Keratinocyte (primary cell): ENCODE data around the gene FNDC3A. TPM values are rescaled to one million over a fixed set of nuclear protein-coding genes. Genes with fewer than 3 reads are reported as not detected.

Experiments
- DNase-seq: peaks from one replicate; pipeline ENCODE4 v3.0.0-alpha.2; 2011; ENCODE audit warnings: low read depth, missing footprints, low spot score
- FAIRE-seq: peaks from 2 replicates; lab custom pipeline; 2011; peaks lifted over from hg19 to GRCh38; lab: Jason Lieb, UNC
- H2AFZ ChIP-seq: 2 replicates; pipeline ENCODE4 v1.6.0; 2012; ENCODE audit warnings: low read length, control low read depth, inconsistent platforms; ENCODE audit not compliant: control insufficient read depth
- H3K27ac ChIP-seq: 2 replicates; pipeline ENCODE4 v1.5.1; 2011; ENCODE audit warnings: low read length; ENCODE audit not compliant: control insufficient read depth, insufficient read depth
- H3K27me3 ChIP-seq: 3 replicates; pipeline ENCODE4 v1.6.0; 2011; ENCODE audit warnings: low read length; ENCODE audit not compliant: control insufficient read depth, insufficient read depth; ENCODE audit errors: extremely low read depth
- H3K36me3 ChIP-seq, 2 experiments: 2 replicates in 1 of 2; 3 replicates in 1 of 2; pipeline ENCODE4 v1.5.1; 2011; ENCODE audit warnings: low read length in 2 of 2, mild to moderate bottlenecking in 1 of 2; ENCODE audit not compliant: control insufficient read depth in 2 of 2, insufficient read depth in 2 of 2; ENCODE audit errors: extremely low read depth in 1 of 2
- H3K4me1 ChIP-seq: 3 replicates; pipeline ENCODE4 v1.5.1; 2011; ENCODE audit warnings: low read length; ENCODE audit not compliant: control insufficient read depth, insufficient read depth; ENCODE audit errors: extremely low read depth
- H3K4me2 ChIP-seq: 3 replicates; pipeline ENCODE4 v1.6.0; 2011; ENCODE audit warnings: low read depth, low read length; ENCODE audit not compliant: control insufficient read depth, insufficient read depth; ENCODE audit errors: extremely low read depth
- H3K4me3 ChIP-seq, 3 experiments: fragments of 200-600 bp in 1 of 3; sonication (generic) in 1 of 3; 2 replicates in 2 of 3; 3 replicates in 1 of 3; pipeline ENCODE4 v1.5.1; 2011 to 2016; ENCODE audit warnings: low read length in 3 of 3, mild to moderate bottlenecking in 3 of 3, control low read depth in 2 of 3, inconsistent platforms in 1 of 3, low read depth in 1 of 3, mixed read lengths in 1 of 3, mixed run types in 1 of 3, moderate library complexity in 1 of 3; ENCODE audit not compliant: control insufficient read depth in 2 of 3, insufficient read depth in 2 of 3; ENCODE audit errors: extremely low read depth in 1 of 3
- H3K79me2 ChIP-seq: 2 replicates; pipeline ENCODE4 v1.6.0; 2012; ENCODE audit warnings: low read length; ENCODE audit not compliant: control insufficient read depth, insufficient read depth
- H3K9ac ChIP-seq: 3 replicates; pipeline ENCODE4 v1.6.0; 2011; ENCODE audit warnings: low read length; ENCODE audit not compliant: control insufficient read depth, insufficient read depth; ENCODE audit errors: extremely low read depth
- H3K9me1 ChIP-seq: 3 replicates; pipeline ENCODE4 v1.6.0; 2011; ENCODE audit warnings: low read length; ENCODE audit not compliant: control insufficient read depth, insufficient read depth; ENCODE audit errors: extremely low read depth
- H3K9me3 ChIP-seq: 2 replicates; pipeline ENCODE4 v1.5.1; 2012; ENCODE audit warnings: low read depth, low read length; ENCODE audit not compliant: control insufficient read depth
- H4K20me1 ChIP-seq: 3 replicates; pipeline ENCODE4 v1.6.0; 2011; ENCODE audit warnings: low read length; ENCODE audit not compliant: control insufficient read depth, insufficient read depth; ENCODE audit errors: extremely low read depth
- EZH2 ChIP-seq: IDR thresholded peaks from one replicate; pipeline ENCODE4 v1.6.1; 2012; ENCODE audit warnings: inconsistent platforms, mild to moderate bottlenecking, low read length, moderate library complexity
- dilution Hi-C: fragments of 300-500 bp; cut with MboI; formaldehyde crosslinking; loops from one replicate; pipeline ENCODE4 v1.7.0; 2020; ENCODE audit warnings: low sequenced_read_pairs; ENCODE audit not compliant: extremely low pct_ligation_motif_present
- polyA plus RNA-seq, 5 experiments: library from polyadenylated mRNA; depleted of rRNA in 3 of 5; stranded (reverse) in 3 of 5; stranded (forward) in 1 of 5; unstranded in 1 of 5; fragments of >200 nt; gene quantifications; 1 replicate in 1 of 5; 2 replicates in 3 of 5; 3 replicates in 1 of 5; pipeline versions ENCODE4 v1.2.1 to v1.2.3, GENCODE V29; 2011 to 2012; ENCODE audit warnings: missing spikeins in 2 of 5, low read depth in 1 of 5, low replicate concordance in 1 of 5
- TF ChIP-seq, protein P1 (sequence below), 3 experiments: IDR thresholded peaks in 1 of 3; conservative IDR thresholded peaks in 1 of 3; optimal IDR thresholded peaks in 1 of 3; 2 replicates in 2 of 3; 3 replicates in 1 of 3; pipeline versions ENCODE3 to v1.5.1; 2011; ENCODE audit warnings: low read length in 3 of 3, mild to moderate bottlenecking in 3 of 3, moderate library complexity in 2 of 3, control low read depth in 1 of 3, inconsistent platforms in 1 of 3; ENCODE audit not compliant: insufficient read depth in 2 of 3; ENCODE audit errors: extremely low read depth in 1 of 3

The FNDC3A gene
- polyA plus RNA-seq, 1 donor (not counting 4 experiments of a cell fraction or from before 2014, with no cell fraction given) = 28.4 TPM

DNA sequence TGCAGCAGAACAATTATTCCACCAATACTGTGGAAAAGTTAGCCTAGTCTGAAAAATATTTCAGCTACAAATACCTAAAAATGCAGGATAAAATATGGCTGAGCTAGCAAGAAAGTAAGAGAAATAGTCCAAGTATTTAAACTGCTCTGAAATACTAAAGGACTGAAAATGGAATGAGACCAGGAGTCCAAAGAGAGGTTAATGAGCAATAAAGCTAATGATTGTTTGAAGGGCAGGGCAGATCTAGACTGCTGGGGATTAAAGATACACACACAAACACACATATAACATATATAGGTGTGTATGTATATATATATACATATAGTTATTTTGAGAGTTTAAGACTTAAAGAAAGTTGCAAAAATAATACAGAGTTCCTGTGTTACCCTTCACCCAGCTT is 269.4 kb downstream of the FNDC3A start:
- dilution Hi-C loops = no loop called here
- Histone ChIP-seq H3K79me2 (peaks cover 7% of the 10 kb centered on the region), H3K9me1 (no peaks in the 10 kb centered on the region), H3K4me3 (no peak overlapping the region), H3K9ac (no peak overlapping the region), H3K9me3 (no peaks in the 10 kb centered on the region), H4K20me1 (no peaks in the 10 kb centered on the region), H3K4me1 (peaks cover 3% of the 10 kb centered on the region), H3K36me3 (no peaks in the 10 kb centered on the region), H3K27me3 (peaks cover 3% of the 10 kb centered on the region), H2AFZ (no peak overlapping the region), H3K27ac (no peak overlapping the region), H3K4me2 (no peak overlapping the region)
- DNase-seq = no peak
- no peak for FAIRE-seq
- TF ChIP-seq, protein P1, sequence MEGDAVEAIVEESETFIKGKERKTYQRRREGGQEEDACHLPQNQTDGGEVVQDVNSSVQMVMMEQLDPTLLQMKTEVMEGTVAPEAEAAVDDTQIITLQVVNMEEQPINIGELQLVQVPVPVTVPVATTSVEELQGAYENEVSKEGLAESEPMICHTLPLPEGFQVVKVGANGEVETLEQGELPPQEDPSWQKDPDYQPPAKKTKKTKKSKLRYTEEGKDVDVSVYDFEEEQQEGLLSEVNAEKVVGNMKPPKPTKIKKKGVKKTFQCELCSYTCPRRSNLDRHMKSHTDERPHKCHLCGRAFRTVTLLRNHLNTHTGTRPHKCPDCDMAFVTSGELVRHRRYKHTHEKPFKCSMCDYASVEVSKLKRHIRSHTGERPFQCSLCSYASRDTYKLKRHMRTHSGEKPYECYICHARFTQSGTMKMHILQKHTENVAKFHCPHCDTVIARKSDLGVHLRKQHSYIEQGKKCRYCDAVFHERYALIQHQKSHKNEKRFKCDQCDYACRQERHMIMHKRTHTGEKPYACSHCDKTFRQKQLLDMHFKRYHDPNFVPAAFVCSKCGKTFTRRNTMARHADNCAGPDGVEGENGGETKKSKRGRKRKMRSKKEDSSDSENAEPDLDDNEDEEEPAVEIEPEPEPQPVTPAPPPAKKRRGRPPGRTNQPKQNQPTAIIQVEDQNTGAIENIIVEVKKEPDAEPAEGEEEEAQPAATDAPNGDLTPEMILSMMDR (optimal IDR thresholded peaks at IDR 0.05 in 1 of 3, IDR thresholded peaks at IDR 0.05 in 1 of 3, conservative IDR thresholded peaks at IDR 0.05 in 1 of 3; ENCODE audit: extremely low read depth in 1 of 3, insufficient read depth in 2 of 3, low read length in 3 of 3) = no peak
- no peak for TF ChIP-seq EZH2

DNA sequence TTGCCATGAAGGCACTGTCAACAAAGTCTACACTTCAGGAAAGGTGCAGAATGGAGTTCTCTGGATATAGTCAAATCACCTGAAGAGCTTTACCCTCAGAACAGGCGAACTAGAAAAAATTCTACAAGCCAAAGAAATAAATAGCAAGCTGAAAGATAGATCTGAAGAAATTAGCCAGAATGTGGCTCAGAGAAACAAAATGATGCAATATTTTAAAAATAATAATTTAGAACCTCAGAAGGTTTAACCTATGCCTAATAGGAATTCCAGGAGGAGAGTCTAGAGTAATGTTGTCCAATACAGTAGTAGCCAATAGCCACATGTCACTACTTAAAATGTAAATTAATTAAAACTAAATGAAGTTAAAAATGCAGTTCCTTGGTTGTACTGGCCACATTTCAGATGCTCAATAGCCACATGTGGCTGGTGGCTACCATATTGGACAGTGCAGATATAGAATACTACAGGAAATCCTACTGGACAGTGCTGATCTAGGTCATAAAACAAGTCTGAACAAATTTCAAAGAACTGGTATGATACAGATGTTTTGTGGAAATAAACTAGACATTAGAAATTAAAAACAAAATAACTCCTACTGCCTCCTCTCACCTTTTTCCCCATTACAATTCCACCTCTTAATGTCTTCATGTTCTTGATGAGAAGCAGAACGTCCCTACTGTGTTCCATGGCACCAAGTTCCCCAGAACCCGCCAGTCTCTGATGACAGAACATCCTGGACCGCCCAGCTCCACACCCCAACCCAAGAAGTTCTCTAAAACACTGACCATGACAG is 271.3 kb downstream of the FNDC3A start:
- peak overlapping the region; percentile 90 for H3K27ac ChIP-seq
- peaks cover 9% of the 10 kb centered on the region for H3K79me2 ChIP-seq
- peaks cover 3% of the 10 kb centered on the region for H3K27me3 ChIP-seq
- H2AFZ ChIP-seq = peak overlapping the region; percentile 100
- dilution Hi-C loops = no loop called here
- peak overlapping the region; percentile 93 for H3K4me2 ChIP-seq
- TF ChIP-seq, protein P1 (optimal IDR thresholded peaks at IDR 0.05 in 1 of 3, IDR thresholded peaks at IDR 0.05 in 1 of 3, conservative IDR thresholded peaks at IDR 0.05 in 1 of 3; ENCODE audit: extremely low read depth in 1 of 3, insufficient read depth in 2 of 3, low read length in 3 of 3) = no peak
- TF ChIP-seq EZH2 = no peak
- no peaks in the 10 kb centered on the region for H4K20me1 ChIP-seq
- peaks cover 3% of the 10 kb centered on the region for H3K4me1 ChIP-seq
- DNase-seq (no peak), FAIRE-seq (peak; percentile 17)
- peaks cover 0 to 2% of the 10 kb centered on the region in 2 experiments for H3K36me3 ChIP-seq
- no peaks in the 10 kb centered on the region for H3K9me1 ChIP-seq
- no peaks in the 10 kb centered on the region for H3K9me3 ChIP-seq
- H3K4me3 ChIP-seq = peak overlapping the region; percentile 72 to 95 (median 76)
- peak overlapping the region; percentile 97 for H3K9ac ChIP-seq
